Stomach (tissue), 9 donors: ENCODE results near the gene ODF2. TPM values are rescaled to one million over a fixed set of nuclear protein-coding genes. Genes with fewer than 3 reads are reported as not detected.
A peak's percentile ranks its signal among the peaks of the same experiment; 100 is the strongest.

Source experiments
- DNase-seq, 2 donors: peaks; one replicate each; pipeline versions ENCODE4 v3.0.0 to v3.0.0-alpha.2; 2013 to 2019
- H3K27ac ChIP-seq, 5 donors: fragments of 200-600 bp in 4 of 5; sonication (generic) in 4 of 5; one replicate each; pipeline ENCODE4 v1.5.1; 2013 to 2019; ENCODE audit warnings: mild to moderate bottlenecking in 1 of 5, moderate library complexity in 1 of 5
- H3K27me3 ChIP-seq, 3 donors: fragments of 200-600 bp; sonication (generic); one replicate each; pipeline ENCODE4 v1.5.1; 2017 to 2019; ENCODE audit warnings: mixed run types in 1 of 3
- H3K36me3 ChIP-seq, 4 donors: fragments of 200-600 bp; sonication (generic); 1 replicate in 3 of 4; 2 replicates in 1 of 4; pipeline ENCODE4 v1.5.1; 2016 to 2019
- H3K4me1 ChIP-seq, 4 donors: fragments of 200-600 bp; sonication (generic); one replicate each; pipeline ENCODE4 v1.5.1; 2016 to 2019
- H3K4me3 ChIP-seq, 4 donors: fragments of 200-600 bp; sonication (generic) in 3 of 4; one replicate each; pipeline ENCODE4 v1.5.1; 2016 to 2019; ENCODE audit warnings: mild to moderate bottlenecking in 1 of 4
- H3K9me3 ChIP-seq, 4 donors: fragments of 200-600 bp; sonication (generic); one replicate each; pipeline ENCODE4 v1.5.1; 2016 to 2019
- CTCF ChIP-seq, 7 experiments: fragments of 450-650 bp in 4 of 7; fragments of 200-600 bp in 3 of 7; sonication (generic) in 3 of 7; IDR thresholded peaks; one replicate each; pipeline ENCODE4 v1.5.1; 2016 to 2019; ENCODE audit warnings: antibody characterized with exemption in 7 of 7, control low read depth in 2 of 7, mild to moderate bottlenecking in 1 of 7
- EP300 ChIP-seq: sonication (generic); formaldehyde crosslinking; IDR thresholded peaks from one replicate; pipeline ENCODE4 v1.6.1; 2017; ENCODE audit warnings: antibody characterized with exemption
- POLR2A ChIP-seq, 4 donors: fragments of 450-650 bp; IDR thresholded peaks; one replicate each; pipeline ENCODE4 v1.6.1; 2016; ENCODE audit warnings: antibody characterized with exemption in 4 of 4, control low read depth in 2 of 4, mild to moderate bottlenecking in 1 of 4, moderate library complexity in 1 of 4
- POLR2AphosphoS5 ChIP-seq, 3 donors: sonication (generic); formaldehyde crosslinking; IDR thresholded peaks; one replicate each; pipeline ENCODE4 v1.6.1; 2016; ENCODE audit warnings: antibody characterized with exemption in 3 of 3
- WGBS, 5 donors: extraction: QIAGEN DNeasy Blood & Tissue Kit in 3 of 5; methylation state at CpG; one replicate each; pipeline versions ENCODE4 v1.1.5 to v1.1.7; 2013 to 2018; 5-methylcytosine and 5-hydroxymethylcytosine counted together
- intact Hi-C: fragments of 100-400 bp; cut with DNase I; formaldehyde crosslinking; loops from one replicate; pipeline ENCODE4 v1.15.1; 2023; ENCODE audit warnings: low total_unique reads
- polyA plus RNA-seq, 3 donors: library from polyadenylated mRNA; stranded (reverse); fragments of 200-250 nt; gene quantifications; one replicate each; pipeline ENCODE4 v1.2.3, GENCODE V29; 2013
- small RNA-seq, 4 donors: library from RNA; depleted of rRNA; stranded (forward); fragments of <200 nt; gene quantifications; one replicate each; pipeline ENCODE3, GENCODE V24; 2016
- total RNA-seq, 5 donors: library from RNA; depleted of rRNA; stranded (reverse); fragments of >200 nt; gene quantifications; one replicate each; pipeline versions ENCODE4 v1.1.0 to v1.2.3, GENCODE V29; 2014 to 2016
- donor health status: healthy with polysubstance abuse.
- donor health status: Bipolar disorder and iron deficiency.
- donor health status: healthy.

ODF2 gene
- total and polyA plus RNA-seq, 8 donors = 7.2 to 42.4 (median 15.4) TPM

DNA sequence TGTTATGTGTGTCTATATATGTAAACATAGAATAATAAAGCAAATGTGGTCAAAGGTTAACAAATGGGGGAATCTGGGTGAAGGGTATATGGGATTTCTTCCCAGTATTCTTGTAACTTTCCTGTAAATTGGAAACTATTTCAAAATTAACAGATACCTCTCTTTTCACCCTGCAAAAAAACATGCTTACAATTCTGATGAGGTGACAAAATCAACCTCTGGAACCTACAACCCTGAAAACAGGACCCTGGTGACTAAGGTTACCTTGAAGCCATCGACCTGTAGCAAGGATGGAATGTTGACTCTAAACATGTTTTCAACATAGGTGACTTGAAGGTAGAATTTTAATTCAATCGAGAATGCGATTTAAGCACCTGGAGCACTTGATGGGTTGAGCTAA lies 90.7 kb downstream of the ODF2 start:
- Histone ChIP-seq H3K36me3 (peaks cover 5 to 25% (median 22%) of the 10 kb centered on the region in 4 donors), H3K27ac (no peak overlapping the region), H3K4me1 (peaks cover 7 to 28% (median 16%) of the 10 kb centered on the region in 4 donors), H3K4me3 (no peak overlapping the region), H3K9me3 (no peaks in the 10 kb centered on the region), H3K27me3 (no peaks in the 10 kb centered on the region)
- no peak for TF ChIP-seq CTCF (IDR thresholded peaks at IDR 0.05)
- no peak for TF ChIP-seq POLR2A (IDR thresholded peaks at IDR 0.05)
- TF ChIP-seq EP300 = no peak
- TF ChIP-seq POLR2AphosphoS5 (IDR thresholded peaks at IDR 0.05) = no peak
- intact Hi-C loops = no loop called here
- DNase-seq = no peak
- WGBS, 5 donors = 76 to 88% (median 82%) methylated on average over 3 of the region's 3 CpGs

DNA sequence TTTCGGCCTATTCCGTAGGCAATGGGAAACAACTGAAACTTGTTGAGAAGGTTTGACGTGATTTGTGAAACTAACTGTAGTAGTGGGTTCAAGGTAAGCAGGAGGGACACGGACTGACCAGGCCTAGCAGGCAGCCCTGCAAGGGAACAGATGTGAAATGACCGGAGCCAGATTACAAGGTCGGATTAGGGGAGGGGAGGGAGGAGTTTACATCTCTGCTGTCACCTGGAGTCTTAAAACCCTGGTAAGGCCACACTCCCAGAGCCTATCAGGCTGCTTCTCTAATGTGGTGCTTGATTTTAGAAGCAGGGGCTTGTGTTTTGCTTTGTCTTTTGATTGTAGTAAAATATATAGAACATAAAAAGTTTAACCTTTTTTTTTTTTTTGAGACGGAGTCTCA lies 93.1 kb downstream of the ODF2 start:
- H3K9me3 ChIP-seq = no peaks in the 10 kb centered on the region
- no peak for DNase-seq
- H3K4me1 ChIP-seq = peaks cover 13 to 37% (median 26%) of the 10 kb centered on the region in 4 donors
- intact Hi-C loops = no loop called here
- 79 to 89% (median 88%) methylated on average over 7 of the region's 7 CpGs for WGBS, 5 donors
- H3K27me3 ChIP-seq = no peaks in the 10 kb centered on the region
- H3K4me3 ChIP-seq = no peak overlapping the region
- peak overlapping the region in 2 of 5 donors; percentile 99 for H3K27ac ChIP-seq
- peaks cover 0 to 1% (median under 1%) of the 10 kb centered on the region in 4 donors for H3K36me3 ChIP-seq
- TF ChIP-seq EP300 = no peak
- no peak for TF ChIP-seq POLR2AphosphoS5 (IDR thresholded peaks at IDR 0.05)
- no peak for TF ChIP-seq POLR2A (IDR thresholded peaks at IDR 0.05)
- no peak for TF ChIP-seq CTCF (IDR thresholded peaks at IDR 0.05)

DNA sequence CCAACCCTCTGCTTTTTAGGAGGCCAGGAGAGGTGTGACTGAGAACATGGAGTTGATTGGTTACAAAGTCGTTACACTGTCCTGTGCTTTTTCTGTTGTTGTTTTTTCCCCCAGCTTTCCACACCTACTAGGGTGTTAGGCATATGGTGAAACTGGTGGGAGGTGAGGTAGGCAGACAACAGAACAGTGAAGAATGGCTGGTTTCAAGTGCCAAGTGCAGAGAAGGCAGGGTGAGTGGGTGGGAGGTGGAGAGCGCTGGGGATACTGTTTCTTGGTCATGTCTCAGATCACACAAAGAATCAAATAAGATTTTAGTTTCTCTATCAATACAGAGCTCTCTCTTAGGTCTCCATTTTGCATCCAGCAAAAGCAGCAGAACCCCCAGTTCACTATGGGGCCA lies 94.4 kb downstream of the ODF2 start:
- peaks cover 26 to 51% (median 40%) of the 10 kb centered on the region in 4 donors for H3K4me1 ChIP-seq
- peak overlapping the region; percentile 5 to 99 (median 96) for H3K27ac ChIP-seq
- H3K36me3 ChIP-seq = no peaks in the 10 kb centered on the region
- no peak for TF ChIP-seq POLR2AphosphoS5 (IDR thresholded peaks at IDR 0.05)
- intact Hi-C loops = no loop called here
- H3K9me3 ChIP-seq = no peaks in the 10 kb centered on the region
- H3K27me3 ChIP-seq = no peaks in the 10 kb centered on the region
- DNase-seq = no peak
- no peak overlapping the region for H3K4me3 ChIP-seq
- 68 to 81% (median 76%) methylated on average over 2 of the region's 2 CpGs for WGBS, 5 donors

Small RNA genes within 50 kb of the gene (small RNA-seq; reads per million reads assigned to genes)
- 0 reads per million in 4 donors for gene RNU7-171P

Other genes with a start within 250 kb of the ODF2 start
- 100 to 1,000 TPM in 2 of 5 donors, 10 to 100 TPM in 3; 48.4 to 204 (median 92.7) TPM for gene GOLGA2, start 180.0 kb upstream of the ODF2 start, total RNA-seq
- gene GOLGA2, start 180.0 kb upstream of the ODF2 start, polyA plus RNA-seq = 10 to 100 TPM; 54.3 to 62.3 (median 60.1) TPM
- 10 to 100 TPM in 2 of 5 donors, 1 to 10 TPM in 1, not detected in 2; 8.1 to 61.3 (median 13.0) TPM for gene SWI5, start 179.7 kb upstream of the ODF2 start, total RNA-seq
- 10 to 100 TPM; 31.8 to 36.5 (median 34.1) TPM for gene SWI5, start 179.7 kb upstream of the ODF2 start, polyA plus RNA-seq
- gene TRUB2, start 133.6 kb upstream of the ODF2 start, total RNA-seq = 10 to 100 TPM in 2 of 5 donors, 1 to 10 TPM in 3; 4.9 to 15.9 (median 7.6) TPM
- gene TRUB2, start 133.6 kb upstream of the ODF2 start, polyA plus RNA-seq = 10 to 100 TPM; 11.9 to 15.6 (median 15.3) TPM
- gene COQ4, start 133.2 kb upstream of the ODF2 start, total RNA-seq = 100 to 1,000 TPM in 1 of 5 donors, 10 to 100 TPM in 4; 10.5 to 156 (median 55.9) TPM
- gene COQ4, start 133.2 kb upstream of the ODF2 start, polyA plus RNA-seq = 10 to 100 TPM; 56.8 to 92.4 (median 70.5) TPM
- 100 to 1,000 TPM in 1 of 5 donors, 10 to 100 TPM in 3, 1 to 10 TPM in 1; 9.0 to 200 (median 24.1) TPM for gene SLC27A4, start 115.5 kb upstream of the ODF2 start, total RNA-seq
- 10 to 100 TPM in 2 of 3 donors, 1 to 10 TPM in 1; 6.0 to 21.4 (median 20.1) TPM for gene SLC27A4, start 115.5 kb upstream of the ODF2 start, polyA plus RNA-seq
- 10 to 100 TPM in 3 of 5 donors, 1 to 10 TPM in 1, under 1 TPM in 1; 0.58 to 28.3 (median 10.1) TPM for gene URM1, start 84.6 kb upstream of the ODF2 start, total RNA-seq
- 10 to 100 TPM; 41.0 to 59.3 (median 49.7) TPM for gene URM1, start 84.6 kb upstream of the ODF2 start, polyA plus RNA-seq
- gene CERCAM, start 35.1 kb upstream of the ODF2 start, total RNA-seq = 10 to 100 TPM in 4 of 5 donors, 1 to 10 TPM in 1; 5.5 to 22.8 (median 13.9) TPM
- gene CERCAM, start 35.1 kb upstream of the ODF2 start, polyA plus RNA-seq = 10 to 100 TPM in 2 of 3 donors, 1 to 10 TPM in 1; 6.3 to 12.1 (median 10.6) TPM
- gene GLE1, start 48.7 kb downstream of the ODF2 start, total RNA-seq = 10 to 100 TPM; 12.7 to 33.5 (median 23.9) TPM
- gene GLE1, start 48.7 kb downstream of the ODF2 start, polyA plus RNA-seq = 10 to 100 TPM; 10.3 to 14.7 (median 10.8) TPM
- gene SPTAN1, start 96.6 kb downstream of the ODF2 start, total RNA-seq = 100 to 1,000 TPM; 272 to 726 (median 399) TPM
- 100 to 1,000 TPM in 1 of 3 donors, 10 to 100 TPM in 2; 41.4 to 104 (median 49.0) TPM for gene SPTAN1, start 96.6 kb downstream of the ODF2 start, polyA plus RNA-seq
- gene DYNC2I2, start 200.8 kb downstream of the ODF2 start, total RNA-seq = 100 to 1,000 TPM in 2 of 5 donors, 10 to 100 TPM in 2, 1 to 10 TPM in 1; 2.9 to 125 (median 33.9) TPM
- 10 to 100 TPM; 46.3 to 67.5 (median 60.2) TPM for gene DYNC2I2, start 200.8 kb downstream of the ODF2 start, polyA plus RNA-seq
- gene SET, start 233.2 kb downstream of the ODF2 start, total RNA-seq = 100 to 1,000 TPM in 3 of 5 donors, 10 to 100 TPM in 2; 49.0 to 489 (median 123) TPM
- 100 to 1,000 TPM; 109 to 150 (median 111) TPM for gene SET, start 233.2 kb downstream of the ODF2 start, polyA plus RNA-seq
- gene PKN3, start 246.5 kb downstream of the ODF2 start, total RNA-seq = 10 to 100 TPM in 3 of 5 donors, 1 to 10 TPM in 2; 5.0 to 23.2 (median 13.3) TPM
- gene PKN3, start 246.5 kb downstream of the ODF2 start, polyA plus RNA-seq = 1 to 10 TPM; 5.3 to 8.0 (median 7.7) TPM